ENCODE results near the gene TMEM94.

GRCh38 chr17:75474736-75475135 lies 18.3 kb downstream of the TMEM94 start:
- TF ChIP-seq POLR2A (IDR thresholded peaks at IDR 0.05; ENCODE audit: low read depth, low read length) (no peak), CTCF (conservative IDR thresholded peaks at IDR 0.05; ENCODE audit: low read depth, low read length) (no peak), RAD21 (IDR thresholded peaks at IDR 0.05; ENCODE audit: low read length) (no peak), BHLHE40 (IDR thresholded peaks at IDR 0.05; ENCODE audit: low read depth, low read length) (no peak), SMC3 (IDR thresholded peaks at IDR 0.05; ENCODE audit: low read depth, low read length) (no peak), FOS (IDR thresholded peaks at IDR 0.05; ENCODE audit: low read depth, low read length) (no peak), MAFK (IDR thresholded peaks at IDR 0.05; ENCODE audit: low read depth, low read length) (no peak), USF2 (IDR thresholded peaks at IDR 0.05; ENCODE audit: low read depth, low read length) (no peak), CEBPB (IDR thresholded peaks at IDR 0.05; ENCODE audit: low read depth, low read length) (no peak)

Measured in IMR-90 (cell line).